CD14-positive monocyte (primary cell): ENCODE data around the gene CACNA1C. TPM values are rescaled to one million over a fixed set of nuclear protein-coding genes. Genes with fewer than 3 reads are reported as not detected.

Source experiments
- DNase-seq, 3 donors: peaks; one replicate each; pipeline ENCODE4 v3.0.0-alpha.2; 2011 to 2022
- H2AFZ ChIP-seq: 2 replicates; pipeline ENCODE4 v1.6.0; 2012; ENCODE audit warnings: mild to moderate bottlenecking, low read depth, low read length, inconsistent platforms; ENCODE audit not compliant: insufficient read depth, poor library complexity, severe bottlenecking
- H3K27ac ChIP-seq, 2 donors: 1 replicate in 1 of 2; 2 replicates in 1 of 2; pipeline ENCODE4 v1.5.1; 2012 to 2013; ENCODE audit warnings: low read length in 2 of 2, control low read depth in 1 of 2, inconsistent platforms in 1 of 2, low read depth in 1 of 2, mild to moderate bottlenecking in 1 of 2
- H3K27me3 ChIP-seq, 2 donors: one replicate each; pipeline versions ENCODE4 v1.6.0 to v1.6.1; 2011 to 2013; ENCODE audit warnings: low read length in 2 of 2; ENCODE audit not compliant: control insufficient read depth in 2 of 2, insufficient read depth in 2 of 2
- H3K36me3 ChIP-seq, 2 donors: replicated peaks in 1 of 2; 1 replicate in 1 of 2; 2 replicates in 1 of 2; pipeline versions ENCODE4 v1.5.1 to v1.6.1; 2012 to 2013; ENCODE audit warnings: low read length in 2 of 2, control low read depth in 1 of 2, inconsistent platforms in 1 of 2, mild to moderate bottlenecking in 1 of 2; ENCODE audit not compliant: insufficient read depth in 2 of 2, control insufficient read depth in 1 of 2
- H3K4me1 ChIP-seq, 2 donors: 1 replicate in 1 of 2; 2 replicates in 1 of 2; pipeline versions ENCODE4 v1.5.1 to v1.6.1; 2012 to 2013; ENCODE audit warnings: low read length in 2 of 2, control low read depth in 1 of 2, inconsistent platforms in 1 of 2, mild to moderate bottlenecking in 1 of 2, moderate library complexity in 1 of 2; ENCODE audit not compliant: insufficient read depth in 2 of 2, control insufficient read depth in 1 of 2
- H3K4me2 ChIP-seq: replicated peaks from 2 replicates; pipeline ENCODE3; 2012; ENCODE audit warnings: low read length, moderate library complexity, mild to moderate bottlenecking; ENCODE audit not compliant: poor library complexity, severe bottlenecking; ENCODE audit errors: extremely low read depth
- H3K4me3 ChIP-seq, 3 experiments: fragments of 200-600 bp in 1 of 3; sonication (generic) in 1 of 3; replicated peaks in 1 of 3; 1 replicate in 2 of 3; 2 replicates in 1 of 3; pipeline ENCODE4 v1.5.1; 2011 to 2013; ENCODE audit warnings: low read length in 3 of 3, mild to moderate bottlenecking in 3 of 3, control low read depth in 2 of 3, low read depth in 2 of 3, inconsistent platforms in 1 of 3, moderate library complexity in 1 of 3
- H3K79me2 ChIP-seq: 2 replicates; pipeline ENCODE4 v1.6.0; 2012; ENCODE audit warnings: mild to moderate bottlenecking, control low read depth, inconsistent platforms, low read length, moderate library complexity; ENCODE audit not compliant: insufficient read depth
- H3K9ac ChIP-seq: 2 replicates; pipeline ENCODE4 v1.6.0; 2017; ENCODE audit warnings: low read length, mild to moderate bottlenecking; ENCODE audit not compliant: insufficient read depth, poor library complexity, severe bottlenecking
- H3K9me3 ChIP-seq, 2 donors: replicated peaks in 1 of 2; 1 replicate in 1 of 2; 2 replicates in 1 of 2; pipeline versions ENCODE4 v1.5.1 to v1.6.1; 2012 to 2013; ENCODE audit warnings: low read length in 2 of 2, control low read depth in 1 of 2; ENCODE audit not compliant: control insufficient read depth in 1 of 2, insufficient read depth in 1 of 2
- H4K20me1 ChIP-seq: 2 replicates; pipeline ENCODE4 v1.6.0; 2012; ENCODE audit warnings: mild to moderate bottlenecking, low read length, control low read depth, moderate library complexity; ENCODE audit not compliant: insufficient read depth
- H3K27ac Mint-ChIP-seq, 7 donors: one replicate each; pipeline ENCODE4 v1.8.0; 2020; ENCODE audit warnings: mild to moderate bottlenecking in 7 of 7, mixed read lengths in 7 of 7, moderate library complexity in 6 of 7, inconsistent platforms in 2 of 7
- H3K27me3 Mint-ChIP-seq, 3 donors: one replicate each; pipeline ENCODE4 v1.8.0; 2021 to 2022; ENCODE audit warnings: low read depth in 3 of 3, mild to moderate bottlenecking in 3 of 3, mixed read lengths in 3 of 3, moderate library complexity in 3 of 3, inconsistent platforms in 1 of 3
- H3K36me3 Mint-ChIP-seq, 2 donors: one replicate each; pipeline ENCODE4 v1.8.0; 2020; ENCODE audit warnings: mixed read lengths in 2 of 2, inconsistent platforms in 1 of 2, mild to moderate bottlenecking in 1 of 2
- H3K4me1 Mint-ChIP-seq: one replicate; pipeline ENCODE4 v1.8.0; 2020; ENCODE audit warnings: mild to moderate bottlenecking, mixed read lengths
- H3K4me3 Mint-ChIP-seq, 2 donors: one replicate each; pipeline ENCODE4 v1.8.0; 2020; ENCODE audit warnings: mild to moderate bottlenecking in 2 of 2, mixed read lengths in 2 of 2, moderate library complexity in 1 of 2
- H3K9me3 Mint-ChIP-seq, 7 donors: one replicate each; pipeline ENCODE4 v1.8.0; 2020 to 2022; ENCODE audit warnings: mixed read lengths in 7 of 7, mild to moderate bottlenecking in 6 of 7, moderate library complexity in 6 of 7, inconsistent platforms in 2 of 7
- CTCF ChIP-seq: fragments of 200-600 bp; IDR thresholded peaks from one replicate; pipeline ENCODE4 v1.8.0; 2022; ENCODE audit warnings: antibody characterized with exemption, mild to moderate bottlenecking
- WGBS: methylation state at CpG from one replicate; pipeline ENCODE4 v1.1.5; 2013; ENCODE audit warnings: missing lambda C conversion rate; ENCODE audit not compliant: insufficient coverage; 5-methylcytosine and 5-hydroxymethylcytosine counted together
- intact Hi-C, 2 donors: fragments of 100-400 bp; cut with micrococcal nuclease; formaldehyde crosslinking; loops; one replicate each; pipeline versions ENCODE4 v1.15.0 to v1.15.1; 2023
- polyA plus RNA-seq, 3 donors: library from polyadenylated mRNA; depleted of rRNA in 1 of 3; unstranded in 2 of 3; stranded (reverse) in 1 of 3; fragments of 300-500 nt in 2 of 3; fragments of >200 nt in 1 of 3; fragmentation: Illumina TruSeq in 2 of 3; gene quantifications; 1 replicate in 2 of 3; 2 replicates in 1 of 3; pipeline ENCODE4 v1.2.3, GENCODE V29; 2012 to 2021

CACNA1C gene
- polyA plus RNA-seq, 3 donors: not detected

- H3K27me3 ChIP-seq: no peaks in the 10 kb centered on the region
- no peak overlapping the region for H3K4me3 ChIP-seq
- no peak overlapping the region for H2AFZ ChIP-seq
- H4K20me1 ChIP-seq: no peaks in the 10 kb centered on the region
- no peak overlapping the region for H3K27ac Mint-ChIP-seq
- H3K36me3 Mint-ChIP-seq: no peaks in the 10 kb centered on the region
- no peak for TF ChIP-seq CTCF
- no peaks in the 10 kb centered on the region for H3K36me3 ChIP-seq
- no peak for DNase-seq
- no peak overlapping the region for H3K27ac ChIP-seq
- H3K4me3 Mint-ChIP-seq: no peak overlapping the region
- no peaks in the 10 kb centered on the region for H3K4me1 ChIP-seq
- H3K9me3 ChIP-seq: no peaks in the 10 kb centered on the region
- no peaks in the 10 kb centered on the region for H3K79me2 ChIP-seq
- WGBS: no CpG with 5 or more reads among the region's 2 CpGs
- intact Hi-C loops: no loop called here
- H3K4me2 ChIP-seq: no peak overlapping the region
- no peaks in the 10 kb centered on the region for H3K4me1 Mint-ChIP-seq
- H3K9me3 Mint-ChIP-seq: peaks cover 0 to 2% (median 0%) of the 10 kb centered on the region in 7 donors
- no peak overlapping the region for H3K9ac ChIP-seq
- peaks cover 5 to 8% (median 7%) of the 10 kb centered on the region in 3 donors for H3K27me3 Mint-ChIP-seq
Measured at GRCh38 chr12:2634471-2634870, 581.7 kb downstream of the CACNA1C start.

DNA sequence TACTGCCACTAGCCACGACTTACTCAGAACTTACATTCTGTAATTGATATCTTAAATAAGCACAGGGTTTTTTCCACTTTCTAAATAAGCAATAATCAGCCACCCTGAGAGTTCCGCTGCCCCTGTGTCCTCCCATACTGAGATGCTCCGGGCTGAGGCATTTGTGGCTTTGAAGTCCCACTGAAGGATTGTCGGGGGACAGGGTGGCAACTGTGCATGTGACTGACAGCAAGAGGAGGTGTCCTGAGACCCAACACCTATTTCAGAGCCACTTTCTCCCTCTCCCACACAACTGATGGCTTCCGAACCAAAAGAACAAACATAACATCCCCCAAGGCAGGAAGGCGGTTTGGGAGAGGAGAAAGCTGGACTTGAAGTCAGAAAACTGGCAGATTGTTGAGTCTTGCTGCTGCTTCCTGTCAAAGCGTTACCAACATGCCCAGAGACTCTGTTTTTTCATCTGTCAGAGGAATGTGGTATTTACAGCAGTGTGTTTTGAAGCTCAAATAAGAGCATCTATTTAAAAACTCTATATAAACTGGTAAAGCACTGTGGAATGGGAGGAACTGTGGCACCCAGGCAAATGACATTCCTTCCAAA is 584.1 kb downstream of the CACNA1C start:
- no peaks in the 10 kb centered on the region for H4K20me1 ChIP-seq
- 83% methylated on average over 1 of the region's 7 CpGs for WGBS
- H3K9me3 ChIP-seq: no peaks in the 10 kb centered on the region
- peaks cover 5 to 8% (median 7%) of the 10 kb centered on the region in 3 donors for H3K27me3 Mint-ChIP-seq
- H3K79me2 ChIP-seq: no peaks in the 10 kb centered on the region
- no peaks in the 10 kb centered on the region for H3K27me3 ChIP-seq
- H3K9me3 Mint-ChIP-seq: peaks cover 0 to 2% (median 0%) of the 10 kb centered on the region in 7 donors
- intact Hi-C loops: no loop called here
- no peak overlapping the region for H2AFZ ChIP-seq
- H3K36me3 ChIP-seq: no peaks in the 10 kb centered on the region
- H3K27ac ChIP-seq: no peak overlapping the region
- no peak overlapping the region for H3K9ac ChIP-seq
- no peak overlapping the region for H3K27ac Mint-ChIP-seq
- no peaks in the 10 kb centered on the region for H3K36me3 Mint-ChIP-seq
- H3K4me2 ChIP-seq: no peak overlapping the region
- H3K4me3 Mint-ChIP-seq: no peak overlapping the region
- H3K4me1 Mint-ChIP-seq: no peaks in the 10 kb centered on the region
- H3K4me1 ChIP-seq: no peaks in the 10 kb centered on the region
- no peak for TF ChIP-seq CTCF
- DNase-seq: no peak
- H3K4me3 ChIP-seq: no peak overlapping the region
